NB4 (cell line): ENCODE data around the gene OR2V1.

Experiments used
- POLR2A ChIP-seq: IDR thresholded peaks from 2 replicates; pipeline ENCODE4 v1.6.1; 2011; ENCODE audit warnings: mild to moderate bottlenecking; ENCODE audit not compliant: insufficient read length; ENCODE audit errors: extremely low read depth
- TF ChIP-seq, protein P1 (sequence below): IDR thresholded peaks from one replicate; pipeline ENCODE4 v1.5.1; 2012; ENCODE audit warnings: low read depth, low read length

GRCh38 chr5:181126841-181127240 is 4.1 kb downstream of the OR2V1 start:
- no peak for TF ChIP-seq POLR2A
- TF ChIP-seq, protein P1, sequence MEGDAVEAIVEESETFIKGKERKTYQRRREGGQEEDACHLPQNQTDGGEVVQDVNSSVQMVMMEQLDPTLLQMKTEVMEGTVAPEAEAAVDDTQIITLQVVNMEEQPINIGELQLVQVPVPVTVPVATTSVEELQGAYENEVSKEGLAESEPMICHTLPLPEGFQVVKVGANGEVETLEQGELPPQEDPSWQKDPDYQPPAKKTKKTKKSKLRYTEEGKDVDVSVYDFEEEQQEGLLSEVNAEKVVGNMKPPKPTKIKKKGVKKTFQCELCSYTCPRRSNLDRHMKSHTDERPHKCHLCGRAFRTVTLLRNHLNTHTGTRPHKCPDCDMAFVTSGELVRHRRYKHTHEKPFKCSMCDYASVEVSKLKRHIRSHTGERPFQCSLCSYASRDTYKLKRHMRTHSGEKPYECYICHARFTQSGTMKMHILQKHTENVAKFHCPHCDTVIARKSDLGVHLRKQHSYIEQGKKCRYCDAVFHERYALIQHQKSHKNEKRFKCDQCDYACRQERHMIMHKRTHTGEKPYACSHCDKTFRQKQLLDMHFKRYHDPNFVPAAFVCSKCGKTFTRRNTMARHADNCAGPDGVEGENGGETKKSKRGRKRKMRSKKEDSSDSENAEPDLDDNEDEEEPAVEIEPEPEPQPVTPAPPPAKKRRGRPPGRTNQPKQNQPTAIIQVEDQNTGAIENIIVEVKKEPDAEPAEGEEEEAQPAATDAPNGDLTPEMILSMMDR: no peak
